Activated T-cell treated with anti-CD3 and anti-CD28 coated beads, Interleukin-2, amount 50 U/mL, for 1 hour (primary cell): ENCODE results near the gene STEAP3.
A peak's percentile ranks its signal among the peaks of the same experiment; 100 is the strongest.

Experiments used
- DNase-seq: peaks from one replicate; pipeline ENCODE4 v3.0.0-alpha.2; 2020

The STEAP3 gene

DNA sequence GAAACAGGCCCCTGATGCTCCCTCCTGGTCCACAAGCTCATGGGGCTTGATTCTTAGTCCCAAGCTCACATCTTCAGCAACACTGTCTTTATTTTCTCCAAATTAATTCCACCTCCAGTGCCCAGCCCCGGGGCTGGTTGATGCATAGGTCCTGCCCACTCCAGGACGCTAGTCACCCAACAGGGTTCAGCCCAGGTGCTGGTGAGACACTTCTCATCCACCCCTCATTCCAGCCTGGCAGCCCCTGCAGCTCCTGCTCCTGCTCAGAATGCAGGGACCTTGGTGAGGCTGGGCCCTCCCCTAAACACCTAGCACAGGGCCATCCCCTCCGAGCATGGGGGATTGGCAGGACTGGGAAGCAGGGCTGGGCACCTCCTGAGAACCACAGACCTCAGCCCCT is 25.7 kb downstream of the STEAP3 start:
- DNase-seq = no peak

DNA sequence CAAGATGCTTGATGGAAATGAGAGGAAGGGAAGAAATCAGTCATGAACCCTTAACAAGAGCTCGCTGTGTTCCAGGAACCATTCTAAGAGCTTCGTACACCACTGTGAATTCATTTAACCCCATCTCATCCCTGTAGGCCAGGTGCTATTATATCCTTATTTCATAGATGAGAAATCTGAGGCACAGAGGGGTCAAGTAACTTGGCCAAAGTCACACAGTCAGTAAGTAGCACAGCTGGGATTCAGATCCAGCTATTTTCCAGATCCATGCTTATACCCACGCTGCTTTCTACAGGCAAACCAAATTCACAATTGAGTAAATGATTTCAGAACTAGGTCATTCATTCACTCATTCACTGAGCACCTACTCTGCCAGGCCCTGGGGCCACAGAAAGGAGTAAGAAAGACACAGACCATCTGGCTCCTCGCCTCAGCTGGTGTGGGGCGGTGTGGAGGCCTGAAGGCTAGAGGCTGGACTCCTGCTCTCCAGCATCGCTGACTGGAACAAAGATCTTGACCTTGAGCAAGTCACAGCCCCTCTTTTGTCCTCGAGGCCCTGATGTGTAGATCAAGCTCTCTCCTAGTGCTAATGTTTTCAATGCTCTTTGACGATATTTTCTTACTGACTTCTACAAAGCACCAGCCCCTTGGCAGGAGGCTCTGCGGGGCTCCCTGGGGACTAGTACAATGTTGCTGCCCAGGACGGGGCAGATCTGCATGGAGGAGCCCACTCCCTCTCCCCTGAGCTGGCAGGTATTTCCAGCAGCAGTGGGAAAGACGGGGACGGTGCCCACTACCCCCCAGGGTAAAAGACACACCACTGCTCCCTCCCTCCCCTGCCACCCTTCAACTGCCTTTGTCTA is 26.5 kb downstream of the STEAP3 start:
- no peak for DNase-seq

DNA sequence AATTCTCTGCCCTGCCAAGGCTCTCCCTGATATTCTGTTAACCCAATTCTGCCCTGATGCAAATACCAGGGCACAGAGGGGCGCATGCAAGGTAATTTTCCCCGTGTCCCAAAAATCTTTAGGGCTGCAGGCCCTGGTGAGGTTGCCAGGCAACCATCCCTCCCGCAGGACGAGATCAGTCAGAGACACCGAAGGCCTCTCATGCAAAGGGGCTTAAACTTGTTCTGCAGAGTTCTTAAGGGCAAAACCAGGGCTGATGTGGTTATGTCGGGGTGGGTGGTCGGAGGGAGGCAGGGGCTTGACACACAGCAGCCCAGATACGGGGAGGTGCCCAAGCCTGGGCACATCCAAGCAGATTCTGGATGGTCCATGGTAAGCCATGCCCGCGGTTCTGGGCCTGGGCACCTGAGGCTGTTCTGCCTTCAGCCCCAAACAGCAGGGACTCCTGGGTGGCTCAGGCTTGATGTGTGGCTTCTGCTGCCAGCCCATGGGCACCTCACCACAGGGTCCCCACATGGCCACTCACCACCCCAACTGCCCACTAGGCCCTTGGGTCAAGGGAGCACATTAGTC is 27.2 kb downstream of the STEAP3 start:
- no peak for DNase-seq

DNA sequence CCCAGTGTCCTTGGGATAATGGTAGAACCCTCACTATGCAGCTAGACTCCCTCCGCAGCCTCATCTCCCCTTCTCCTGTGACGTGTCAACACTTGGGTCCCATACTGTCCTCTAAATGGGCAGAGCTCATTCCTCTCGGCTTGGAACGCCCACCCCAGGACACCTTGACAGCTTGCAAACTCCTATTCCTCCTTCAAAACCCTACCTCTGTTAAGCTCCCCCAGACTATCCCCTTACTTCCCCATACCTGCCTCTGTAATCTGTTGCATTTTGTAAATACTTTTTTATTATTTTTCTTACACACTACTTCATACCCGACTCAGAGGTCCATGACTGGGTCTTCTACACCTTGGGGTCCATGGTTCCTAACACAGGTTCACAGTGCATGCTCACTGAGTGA is 28.0 kb downstream of the STEAP3 start:
- DNase-seq = no peak

DNA sequence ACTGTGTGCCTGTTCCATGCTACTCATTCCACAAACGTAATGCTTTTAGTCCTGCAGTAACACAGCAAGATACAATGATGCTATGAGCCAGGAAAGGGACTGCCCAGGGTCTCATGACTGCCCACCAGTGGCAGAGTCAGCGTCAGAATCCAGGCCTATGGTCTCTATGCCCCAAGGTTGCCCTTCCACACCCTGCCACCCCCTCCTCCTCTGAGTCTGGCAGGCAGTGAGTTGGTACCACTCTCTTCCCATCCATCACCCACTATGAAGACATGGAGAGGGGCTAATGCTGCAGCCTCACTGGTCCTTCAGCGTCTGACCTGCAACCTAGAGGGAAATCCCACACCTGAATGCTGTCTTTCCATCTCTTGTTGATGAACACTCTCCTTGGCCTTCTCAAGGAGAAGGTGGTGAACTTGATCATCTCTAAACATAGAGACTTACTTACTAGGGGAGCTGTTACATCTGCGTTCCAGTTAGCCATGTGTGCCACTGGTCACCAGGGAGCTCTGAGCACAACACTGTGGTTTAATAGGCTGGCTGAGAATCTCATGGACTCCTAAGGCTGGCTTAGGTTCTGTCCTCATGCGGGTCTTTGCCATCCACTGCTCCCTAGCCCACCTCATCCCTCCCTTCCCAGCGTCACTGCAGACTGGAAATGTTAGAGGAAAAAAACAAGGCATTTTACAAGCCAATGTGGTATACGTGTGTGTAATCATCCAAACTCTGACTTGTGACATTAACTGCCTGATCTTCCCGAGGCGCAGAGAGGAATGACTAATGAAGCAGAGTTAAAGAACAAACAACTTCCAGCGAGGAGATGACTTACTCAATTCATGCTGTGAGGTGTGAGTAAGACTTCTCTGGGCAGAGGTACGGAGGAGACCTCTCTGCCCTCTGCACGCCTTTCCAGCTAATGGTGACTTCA is 28.8 kb downstream of the STEAP3 start:
- DNase-seq = no peak

DNA sequence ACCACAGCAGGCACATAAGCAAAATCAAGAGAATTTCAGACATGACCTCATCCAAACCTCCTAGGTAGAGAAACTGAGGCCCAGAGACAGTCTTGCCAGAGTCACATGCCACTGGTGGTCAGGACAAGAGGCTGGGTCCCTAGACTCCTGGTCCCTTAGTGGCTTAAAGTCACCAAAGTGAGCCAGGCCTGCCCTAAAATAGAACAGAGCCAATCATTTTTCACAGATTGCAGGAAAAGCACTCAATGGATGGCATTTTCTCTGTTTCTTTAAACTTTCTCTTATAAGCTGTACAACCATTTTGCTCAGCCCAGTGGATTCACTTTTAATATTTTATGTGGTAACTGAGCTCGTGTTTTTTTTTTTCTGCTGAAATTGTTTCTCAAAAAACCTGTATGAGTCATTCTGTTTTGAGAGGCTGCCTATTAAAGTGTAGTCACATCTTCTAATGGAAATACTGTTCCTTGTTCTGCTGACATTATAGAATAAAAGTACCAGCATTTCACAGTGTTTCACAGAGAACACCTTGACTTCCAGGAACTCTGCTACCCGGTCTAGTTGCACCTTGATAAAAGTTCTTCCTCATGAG is 29.6 kb downstream of the STEAP3 start:
- no peak for DNase-seq

DNA sequence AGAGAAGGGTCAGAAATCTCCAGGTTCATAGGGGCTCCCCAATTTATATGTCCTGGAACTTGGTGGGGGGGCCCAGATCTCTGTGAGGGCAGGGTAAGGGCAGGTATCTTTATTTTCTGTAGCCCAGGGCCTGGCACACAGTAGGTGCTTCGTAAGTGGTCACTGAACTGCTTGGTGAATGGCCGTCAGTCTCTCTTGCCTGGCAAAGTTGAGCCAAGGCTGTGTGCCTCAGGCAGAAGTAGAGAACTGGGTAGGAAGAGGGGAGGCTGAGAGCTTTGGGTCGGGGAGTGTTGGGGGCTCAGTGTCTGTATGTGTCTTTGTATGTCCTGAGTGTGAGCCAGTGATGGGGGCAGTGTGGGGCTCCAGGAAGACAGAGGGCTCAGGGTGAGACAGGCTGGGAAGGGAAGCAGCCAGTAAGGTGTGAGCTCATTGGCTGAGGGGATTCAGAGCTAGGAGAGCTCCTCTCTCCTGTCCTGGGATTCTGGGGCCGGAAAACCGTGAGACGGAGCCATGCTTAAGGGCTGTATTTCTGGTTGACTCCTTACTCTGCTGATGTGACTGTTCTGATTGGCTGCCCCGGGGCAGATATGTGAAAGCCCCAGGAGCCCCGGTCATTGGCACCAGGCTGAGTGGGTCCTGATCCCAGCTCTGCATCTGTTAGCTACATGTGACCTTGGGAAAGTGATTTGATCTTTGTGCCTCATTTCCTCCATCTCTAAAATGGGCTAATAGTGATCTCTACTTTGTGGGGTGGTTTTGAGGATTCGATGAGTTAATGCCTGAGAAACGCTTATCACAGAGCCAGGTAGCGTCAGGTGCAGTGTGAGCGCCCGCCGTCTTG is 30.3 kb downstream of the STEAP3 start:
- DNase-seq = no peak

DNA sequence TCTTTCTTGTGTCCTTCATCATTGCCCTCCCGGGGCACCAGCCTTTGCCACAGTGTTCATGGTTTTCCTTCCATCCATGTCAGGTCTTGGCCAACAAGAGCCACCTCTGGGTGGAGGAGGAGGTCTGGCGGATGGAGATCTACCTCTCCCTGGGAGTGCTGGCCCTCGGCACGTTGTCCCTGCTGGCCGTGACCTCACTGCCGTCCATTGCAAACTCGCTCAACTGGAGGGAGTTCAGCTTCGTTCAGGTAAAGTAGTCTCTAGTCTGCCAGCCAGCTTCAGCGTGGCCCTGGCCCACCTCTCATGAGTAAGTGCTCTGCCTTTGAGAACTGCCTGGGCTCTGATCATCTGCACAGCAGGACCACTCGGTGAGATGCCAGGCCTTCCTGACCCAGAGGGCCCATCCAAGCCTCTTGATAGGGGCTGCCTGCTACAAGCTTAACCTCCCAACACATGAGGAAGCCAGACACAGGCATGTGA is 31.0 kb downstream of the STEAP3 start:
- DNase-seq = no peak

DNA sequence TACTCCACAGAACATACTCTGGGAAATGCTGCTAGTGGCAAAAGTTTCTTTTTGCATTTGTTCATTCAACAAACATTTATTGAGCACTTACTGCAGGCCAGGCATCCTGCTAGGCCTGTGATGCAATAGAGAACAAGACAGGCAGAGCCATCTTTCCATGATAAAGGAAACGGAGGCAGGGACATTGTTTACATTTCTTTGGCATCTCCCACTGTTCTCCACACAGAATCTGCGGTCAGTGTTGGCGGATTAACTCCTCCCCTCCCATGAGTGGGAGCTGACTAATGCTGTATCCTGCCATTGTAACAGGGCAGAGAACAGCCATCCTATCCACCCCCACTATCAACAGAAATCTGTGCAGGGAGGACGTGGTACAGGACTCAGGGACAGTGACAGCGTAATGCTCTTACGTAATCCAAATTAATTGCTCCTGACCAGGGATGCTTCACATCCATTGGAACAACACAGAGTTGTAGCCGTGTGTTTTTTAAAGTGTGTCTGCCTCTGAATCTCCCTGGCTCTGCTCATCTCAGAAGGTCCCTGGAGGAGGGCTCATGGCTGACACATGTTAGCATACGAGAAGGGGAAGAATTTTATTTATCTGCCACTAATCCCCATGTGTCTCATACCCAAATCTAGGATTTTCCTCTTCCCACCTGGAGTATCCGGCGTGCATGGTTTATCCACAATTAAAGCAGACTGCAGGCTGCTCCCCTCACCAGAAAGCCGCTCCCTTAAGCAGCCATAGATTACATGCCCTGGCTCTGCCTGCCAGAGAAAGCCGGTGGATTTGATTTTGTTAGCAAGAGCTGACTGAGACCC is 32.3 kb downstream of the STEAP3 start:
- no peak for DNase-seq

DNA sequence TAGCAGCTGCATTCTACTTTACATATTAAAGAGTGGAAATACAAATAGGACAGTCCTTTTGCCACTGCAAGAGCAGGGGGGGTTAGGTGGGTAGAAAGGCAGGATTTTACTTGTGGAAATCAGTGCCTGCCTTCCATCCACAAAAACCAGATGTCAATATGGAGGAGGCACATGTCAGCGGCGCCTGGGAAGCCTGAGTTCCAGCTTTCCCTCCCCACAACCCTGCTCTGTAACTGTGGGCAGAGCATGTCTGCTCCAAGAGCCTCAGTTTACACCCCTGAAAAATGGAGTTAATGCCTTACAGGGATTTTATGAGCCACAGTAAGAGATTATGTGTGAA is 32.9 kb downstream of the STEAP3 start:
- DNase-seq = no peak

DNA sequence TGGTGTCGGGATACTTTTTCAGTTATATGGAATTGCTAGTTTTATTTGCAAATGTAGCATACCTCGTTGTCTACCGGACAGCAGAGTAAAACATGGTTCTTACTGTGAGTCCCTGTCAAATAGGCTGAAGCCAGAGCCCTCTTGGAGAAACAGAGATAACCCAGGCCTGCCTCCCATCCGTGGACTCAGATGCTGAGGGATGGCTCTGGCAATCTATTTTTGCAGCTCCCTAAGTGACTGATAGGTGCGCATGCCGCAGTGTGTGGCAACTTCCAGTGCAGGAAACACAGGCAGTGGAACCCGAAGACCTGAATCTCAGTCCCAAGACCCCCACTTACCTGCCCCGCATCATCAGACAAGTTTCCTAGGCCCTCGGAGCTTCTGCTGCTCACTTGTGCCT is 33.6 kb downstream of the STEAP3 start:
- DNase-seq = no peak

DNA sequence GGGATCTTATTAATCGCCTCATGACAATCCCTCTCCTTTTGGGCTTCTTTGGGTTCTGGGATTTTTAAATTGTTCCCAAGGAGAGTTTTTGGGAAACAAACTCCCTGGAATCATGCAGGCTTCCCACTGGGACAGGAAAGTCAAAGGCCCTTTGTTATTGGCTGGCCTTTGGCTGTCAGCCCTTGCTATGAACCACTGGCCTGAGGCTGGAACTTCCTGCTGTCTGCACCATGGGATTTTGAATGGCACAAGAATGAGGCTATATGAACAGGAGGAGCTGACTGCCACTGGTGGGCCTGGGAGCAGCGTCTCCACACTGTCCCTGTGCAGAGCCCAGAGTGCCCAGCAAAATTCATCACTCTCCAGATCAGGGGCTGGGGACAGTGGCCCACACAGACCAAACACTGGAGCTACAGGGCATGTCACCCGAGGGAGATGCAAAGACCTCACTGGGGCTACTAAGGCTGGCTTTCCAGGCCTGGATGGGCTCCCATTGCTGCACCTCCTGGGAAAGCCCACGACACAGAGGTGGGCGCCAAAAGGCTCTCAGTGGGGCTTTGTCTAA is 35.7 kb downstream of the STEAP3 start:
- no peak for DNase-seq

DNA sequence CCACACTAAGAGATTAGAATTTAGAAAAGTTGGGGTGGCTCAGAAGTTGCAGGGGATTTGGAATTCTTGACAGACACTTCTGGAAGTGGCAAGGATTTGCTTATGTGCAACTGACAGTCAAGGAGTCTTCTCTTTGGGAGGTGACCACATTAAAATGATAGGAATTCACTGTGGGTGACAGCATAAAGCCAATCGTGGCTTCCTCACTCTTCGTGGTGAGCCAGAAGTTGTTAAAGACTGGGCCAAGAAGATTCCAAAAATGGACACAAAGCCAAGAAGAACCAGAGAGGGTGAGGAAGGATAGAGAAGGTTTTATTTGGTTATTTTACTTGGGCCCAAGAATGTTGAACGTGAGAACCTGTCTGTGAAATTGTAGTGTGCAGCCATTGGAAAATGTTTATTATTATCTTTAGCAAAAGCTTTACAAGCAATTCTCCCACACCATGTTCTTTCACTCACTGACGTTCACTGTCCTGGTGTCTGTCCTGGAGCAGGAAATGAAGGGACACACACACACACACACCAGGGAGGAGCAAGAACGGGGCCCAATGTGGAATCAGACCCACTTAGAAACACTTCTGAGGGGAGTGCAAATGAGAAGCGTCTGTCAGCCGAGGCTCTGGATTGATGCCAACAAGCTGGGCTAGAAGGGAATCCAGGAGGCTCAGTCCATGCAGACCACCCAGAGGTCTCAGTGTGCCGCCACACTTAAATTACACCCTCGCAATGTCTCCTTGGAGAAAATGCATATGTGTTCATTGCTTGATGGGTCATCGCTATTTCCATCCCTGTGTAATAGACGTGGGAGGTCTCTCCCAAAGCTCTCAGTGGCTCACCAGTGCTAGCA is 37.2 kb downstream of the STEAP3 start:
- no peak for DNase-seq

DNA sequence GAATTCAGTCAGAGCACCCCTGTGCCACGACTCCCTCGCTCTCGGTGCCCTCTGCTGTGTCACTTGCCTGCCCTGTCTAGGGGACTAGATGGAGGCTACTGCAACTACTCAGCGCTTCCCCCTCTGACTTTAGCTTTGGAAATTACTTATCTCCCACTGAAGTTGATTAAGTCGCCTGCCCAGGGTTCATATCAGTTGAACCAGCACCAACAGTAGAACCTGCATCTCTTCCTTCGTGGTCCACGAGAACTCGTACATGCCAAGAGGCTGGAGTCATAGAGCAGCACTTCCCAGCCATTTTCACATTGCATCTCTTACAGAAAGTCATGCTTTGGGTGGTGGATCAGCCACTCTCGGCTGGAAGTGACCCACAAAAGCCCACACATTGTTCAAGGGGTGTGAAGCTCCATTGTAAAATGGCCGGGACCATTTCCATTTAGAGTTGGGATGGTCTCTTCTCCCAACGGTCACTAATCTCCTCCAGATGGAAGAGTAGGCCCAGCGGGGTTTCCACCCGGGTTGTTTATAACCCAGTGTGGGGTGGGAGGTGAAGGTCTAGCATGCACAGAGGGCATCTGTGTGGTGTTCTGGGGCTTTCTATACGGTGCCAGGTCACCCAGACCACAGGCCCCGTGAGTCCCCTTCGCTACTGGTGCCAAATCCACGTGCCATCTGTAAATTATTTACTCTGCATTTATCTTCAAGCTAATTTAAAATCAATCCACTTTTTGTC is 38.0 kb downstream of the STEAP3 start:
- no peak for DNase-seq

DNA sequence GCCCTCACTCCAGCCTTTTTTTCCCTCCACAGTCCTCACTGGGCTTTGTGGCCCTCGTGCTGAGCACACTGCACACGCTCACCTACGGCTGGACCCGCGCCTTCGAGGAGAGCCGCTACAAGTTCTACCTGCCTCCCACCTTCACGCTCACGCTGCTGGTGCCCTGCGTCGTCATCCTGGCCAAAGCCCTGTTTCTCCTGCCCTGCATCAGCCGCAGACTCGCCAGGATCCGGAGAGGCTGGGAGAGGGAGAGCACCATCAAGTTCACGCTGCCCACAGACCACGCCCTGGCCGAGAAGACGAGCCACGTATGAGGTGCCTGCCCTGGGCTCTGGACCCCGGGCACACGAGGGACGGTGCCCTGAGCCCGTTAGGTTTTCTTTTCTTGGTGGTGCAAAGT is 39.4 kb downstream of the STEAP3 start:
- no peak for DNase-seq

DNA sequence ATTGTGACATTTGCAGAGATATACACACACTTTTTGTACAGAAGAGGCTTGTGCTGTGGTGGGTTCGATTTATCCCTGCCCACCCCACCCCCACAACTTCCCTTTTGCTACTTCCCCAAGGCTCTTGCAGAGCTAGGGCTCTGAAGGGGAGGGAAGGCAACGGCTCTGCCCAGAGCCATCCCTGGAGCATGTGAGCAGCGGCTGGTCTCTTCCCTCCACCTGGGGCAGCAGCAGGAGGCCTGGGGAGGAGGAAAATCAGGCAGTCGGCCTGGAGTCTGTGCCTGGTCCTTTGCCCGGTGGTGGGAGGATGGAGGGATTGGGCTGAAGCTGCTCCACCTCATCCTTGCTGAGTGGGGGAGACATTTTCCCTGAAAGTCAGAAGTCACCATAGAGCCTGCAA is 40.0 kb downstream of the STEAP3 start:
- no peak for DNase-seq

DNA sequence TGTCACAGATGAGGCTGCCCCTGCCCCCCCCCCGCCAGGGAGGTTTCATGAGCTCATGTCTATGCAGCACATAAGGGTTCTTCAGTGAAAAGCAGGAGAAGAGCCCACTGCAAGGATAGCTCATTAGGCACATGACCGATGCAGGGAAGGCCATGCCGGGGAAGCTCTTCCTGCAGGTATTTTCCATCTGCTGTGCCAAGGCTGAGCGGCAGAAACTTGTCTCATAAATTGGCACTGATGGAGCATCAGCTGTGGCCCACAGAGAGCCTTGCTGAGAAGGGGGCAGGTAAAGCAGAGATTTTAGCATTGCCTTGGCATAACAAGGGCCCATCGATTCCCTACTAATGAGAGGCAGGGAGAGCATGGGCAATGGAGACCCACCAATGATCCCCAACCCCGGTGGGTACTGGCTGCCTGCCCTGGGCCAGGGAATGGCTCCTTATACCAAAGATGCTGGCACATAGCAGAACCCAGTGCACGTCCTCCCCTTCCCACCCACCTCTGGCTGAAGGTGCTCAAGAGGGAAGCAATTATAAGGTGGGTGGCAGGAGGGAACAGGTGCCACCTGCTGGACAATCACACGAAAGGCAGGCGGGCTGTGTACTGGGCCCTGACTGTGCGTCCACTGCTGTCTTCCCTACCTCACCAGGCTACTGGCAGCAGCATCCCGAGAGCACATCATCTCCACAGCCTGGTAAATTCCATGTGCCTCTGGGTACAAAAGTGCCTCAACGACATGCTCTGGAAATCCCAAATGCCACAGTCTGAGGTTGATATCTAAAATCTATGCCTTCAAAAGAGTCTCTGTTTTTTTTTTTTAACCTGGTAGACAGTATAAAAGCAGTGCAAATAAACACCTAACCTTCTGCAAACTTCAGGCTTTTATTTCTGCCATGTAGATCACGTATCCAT is 41.4 kb downstream of the STEAP3 start:
- DNase-seq = peak; percentile 26

DNA sequence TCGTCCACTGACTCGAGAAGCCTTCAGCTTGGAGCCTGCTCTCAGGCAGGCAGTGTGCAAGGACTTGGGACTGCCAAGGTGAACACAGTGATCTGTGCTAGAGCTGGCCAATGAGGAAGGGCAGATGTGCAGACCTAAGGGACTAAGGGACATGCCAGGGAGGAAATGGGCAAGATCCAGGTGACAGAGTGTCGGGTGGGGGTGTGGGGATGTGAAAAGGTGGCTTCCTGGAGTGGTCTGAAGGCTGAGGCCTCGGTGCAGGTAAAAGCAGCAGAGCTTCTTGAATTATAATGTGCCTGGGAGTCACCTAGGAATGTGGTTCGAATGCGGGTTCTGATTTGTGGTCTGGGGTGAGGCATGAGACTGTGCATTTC is 42.0 kb downstream of the STEAP3 start:
- no peak for DNase-seq
